KMS-11 (cell line): ENCODE data around the gene PCDHGC3.

Experiments
- H2AFZ ChIP-seq: fragments of 200-600 bp; sonication (generic); 2 replicates; pipeline ENCODE4 v1.6.1; 2016; ENCODE audit warnings: antibody characterized with exemption, mixed run types, low read depth
- H3K27ac ChIP-seq: fragments of 200-600 bp; sonication (generic); 2 replicates; pipeline ENCODE4 v1.6.1; 2016; ENCODE audit warnings: mild to moderate bottlenecking, mixed run types
- H3K27me3 ChIP-seq: fragments of 200-600 bp; sonication (generic); 2 replicates; pipeline ENCODE4 v1.6.1; 2017; ENCODE audit warnings: mild to moderate bottlenecking, low read depth, mixed run types, moderate library complexity; ENCODE audit not compliant: insufficient read depth
- H3K36me3 ChIP-seq: fragments of 200-600 bp; sonication (generic); 2 replicates; pipeline ENCODE4 v1.6.1; 2017; ENCODE audit warnings: mild to moderate bottlenecking, mixed run types; ENCODE audit not compliant: insufficient read depth
- H3K4me1 ChIP-seq: fragments of 200-600 bp; sonication (generic); 2 replicates; pipeline ENCODE4 v1.6.1; 2016; ENCODE audit warnings: mild to moderate bottlenecking, low read depth, mixed run types; ENCODE audit not compliant: poor library complexity, severe bottlenecking
- H3K4me2 ChIP-seq: fragments of 200-600 bp; sonication (generic); 2 replicates; pipeline ENCODE4 v1.7.0; 2016; ENCODE audit warnings: mild to moderate bottlenecking, mixed run types
- H3K4me3 ChIP-seq: fragments of 200-600 bp; sonication (generic); IDR thresholded peaks from 2 replicates; pipeline ENCODE4 v1.6.1; 2017; ENCODE audit warnings: low read depth, low read length, mixed read lengths; ENCODE audit not compliant: insufficient read depth
- H3K79me2 ChIP-seq: fragments of 200-600 bp; sonication (generic); 2 replicates; pipeline ENCODE4 v1.6.1; 2016; ENCODE audit warnings: low read depth, mixed run types; ENCODE audit not compliant: insufficient read depth
- H3K9ac ChIP-seq: fragments of 200-600 bp; sonication (generic); 2 replicates; pipeline ENCODE4 v1.6.1; 2016; ENCODE audit warnings: mild to moderate bottlenecking, mixed run types
- H4K20me1 ChIP-seq: fragments of 200-600 bp; sonication (generic); 2 replicates; pipeline ENCODE4 v1.6.1; 2016; ENCODE audit warnings: mild to moderate bottlenecking, mixed run types; ENCODE audit not compliant: insufficient read depth
- CTCF ChIP-seq: fragments of 200-600 bp; sonication (generic); conservative IDR thresholded peaks from 2 replicates; pipeline ENCODE4 v1.6.1; 2017; ENCODE audit warnings: low read depth, mild to moderate bottlenecking, antibody characterized with exemption, low read length, moderate library complexity, mixed read lengths

Gene PCDHGC3

DNA sequence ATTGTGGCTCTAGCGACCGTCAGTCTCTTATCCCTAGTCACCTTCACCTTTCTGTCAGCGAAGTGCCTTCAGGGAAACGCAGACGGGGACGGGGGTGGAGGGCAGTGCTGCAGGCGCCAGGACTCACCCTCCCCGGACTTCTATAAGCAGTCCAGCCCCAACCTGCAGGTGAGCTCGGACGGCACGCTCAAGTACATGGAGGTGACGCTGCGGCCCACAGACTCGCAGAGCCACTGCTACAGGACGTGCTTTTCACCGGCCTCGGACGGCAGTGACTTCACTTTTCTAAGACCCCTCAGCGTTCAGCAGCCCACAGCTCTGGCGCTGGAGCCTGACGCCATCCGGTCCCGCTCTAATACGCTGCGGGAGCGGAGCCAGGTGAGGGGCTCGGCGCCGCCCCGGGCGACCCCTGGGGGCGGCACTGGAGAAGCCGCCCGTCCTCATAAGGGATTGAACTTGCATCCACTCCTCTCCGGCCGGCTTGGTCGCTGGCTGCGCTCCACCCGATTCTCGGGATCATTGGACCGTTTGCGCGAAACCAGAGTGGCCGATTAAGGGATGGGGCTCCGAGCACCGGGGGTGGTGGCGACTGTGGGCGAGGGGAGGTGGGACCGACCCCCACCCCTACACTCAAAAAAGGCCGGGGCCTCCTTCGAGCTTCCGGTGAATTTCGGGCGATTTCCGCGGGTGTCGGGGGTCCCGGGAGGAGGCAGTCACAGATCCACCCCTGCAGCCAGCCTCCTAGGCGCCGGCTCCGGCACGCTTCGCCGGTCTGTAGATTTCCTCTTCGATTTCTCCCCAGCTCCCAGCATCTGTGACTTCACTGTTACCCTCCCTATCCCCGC lies 15.8 kb downstream of the PCDHGC3 start:
- no peak overlapping the region for H3K4me3 ChIP-seq
- no peak overlapping the region for H3K9ac ChIP-seq
- H3K27me3 ChIP-seq = no peaks in the 10 kb centered on the region
- H3K79me2 ChIP-seq = no peaks in the 10 kb centered on the region
- TF ChIP-seq CTCF = no peak
- no peaks in the 10 kb centered on the region for H4K20me1 ChIP-seq
- no peak overlapping the region for H2AFZ ChIP-seq
- no peaks in the 10 kb centered on the region for H3K36me3 ChIP-seq
- H3K27ac ChIP-seq = no peak overlapping the region
- no peak overlapping the region for H3K4me2 ChIP-seq
- no peaks in the 10 kb centered on the region for H3K4me1 ChIP-seq

DNA sequence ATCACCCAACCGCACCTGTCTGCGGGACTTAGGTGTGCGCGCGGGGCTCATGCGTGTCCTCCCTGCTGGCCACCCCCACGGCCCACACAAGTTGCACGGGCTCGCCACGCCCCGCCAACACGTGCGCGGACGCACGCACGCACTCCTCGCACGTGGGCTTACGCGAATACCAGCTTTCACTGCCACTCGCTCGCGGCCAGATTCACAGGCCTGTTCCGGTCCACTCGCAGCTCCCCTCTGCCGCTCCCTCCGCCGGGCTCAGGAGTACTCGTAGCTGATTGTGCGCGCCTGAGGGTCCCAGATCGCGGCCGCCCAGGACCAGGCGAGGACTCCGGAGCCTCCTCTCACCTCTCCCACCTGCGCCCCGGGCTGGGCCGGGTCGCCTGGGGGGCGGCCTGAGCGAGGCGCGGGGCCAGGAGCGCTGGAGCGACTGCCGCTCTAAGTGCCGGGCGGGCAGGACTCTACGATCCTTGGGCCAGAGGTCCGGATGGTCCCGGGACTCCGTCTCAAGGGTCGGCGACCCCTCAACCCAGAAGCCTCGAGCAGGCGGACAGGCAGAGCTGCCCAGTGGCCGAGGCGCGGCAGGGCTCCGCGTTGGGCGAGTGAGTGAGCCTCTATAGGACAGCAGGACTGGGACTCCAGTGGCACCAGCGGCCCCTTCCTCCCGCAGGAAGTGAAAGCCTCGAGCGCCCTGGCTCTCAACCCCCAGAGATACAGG lies 16.6 kb downstream of the PCDHGC3 start:
- no peaks in the 10 kb centered on the region for H3K36me3 ChIP-seq
- H3K4me3 ChIP-seq = no peak overlapping the region
- TF ChIP-seq CTCF = no peak
- no peaks in the 10 kb centered on the region for H4K20me1 ChIP-seq
- H3K4me2 ChIP-seq = no peak overlapping the region
- no peaks in the 10 kb centered on the region for H3K27me3 ChIP-seq
- no peak overlapping the region for H3K27ac ChIP-seq
- H3K4me1 ChIP-seq = no peaks in the 10 kb centered on the region
- H3K79me2 ChIP-seq = no peaks in the 10 kb centered on the region
- no peak overlapping the region for H3K9ac ChIP-seq
- no peak overlapping the region for H2AFZ ChIP-seq

- Histone ChIP-seq H3K36me3 (no peaks in the 10 kb centered on the region), H3K4me2 (no peak overlapping the region), H3K4me1 (no peaks in the 10 kb centered on the region), H3K27ac (no peak overlapping the region), H3K27me3 (no peaks in the 10 kb centered on the region), H2AFZ (no peak overlapping the region), H3K9ac (no peak overlapping the region), H3K4me3 (no peak overlapping the region), H4K20me1 (no peaks in the 10 kb centered on the region), H3K79me2 (no peaks in the 10 kb centered on the region)
- no peak for TF ChIP-seq CTCF
Observed at GRCh38 chr5:141493500-141494422, 18.0 kb downstream of the PCDHGC3 start.

- H3K4me1 ChIP-seq = no peaks in the 10 kb centered on the region
- no peaks in the 10 kb centered on the region for H3K27me3 ChIP-seq
- H4K20me1 ChIP-seq = no peaks in the 10 kb centered on the region
- no peak overlapping the region for H3K27ac ChIP-seq
- no peak overlapping the region for H3K4me3 ChIP-seq
- no peaks in the 10 kb centered on the region for H3K36me3 ChIP-seq
- no peaks in the 10 kb centered on the region for H3K79me2 ChIP-seq
- no peak overlapping the region for H2AFZ ChIP-seq
- H3K4me2 ChIP-seq = no peak overlapping the region
- no peak overlapping the region for H3K9ac ChIP-seq
- no peak for TF ChIP-seq CTCF
Observed at GRCh38 chr5:141494761-141495452, 19.1 kb downstream of the PCDHGC3 start.
